ENCODE results near the gene ATG2B. TPM values are rescaled to one million over a fixed set of nuclear protein-coding genes. Genes with fewer than 3 reads are reported as not detected.

Gene ATG2B
- total and polyA plus RNA-seq, 2 donors (not counting 3 experiments of a cell fraction or from before 2014, with no cell fraction given), result 5.9 to 17.8 TPM

DNA sequence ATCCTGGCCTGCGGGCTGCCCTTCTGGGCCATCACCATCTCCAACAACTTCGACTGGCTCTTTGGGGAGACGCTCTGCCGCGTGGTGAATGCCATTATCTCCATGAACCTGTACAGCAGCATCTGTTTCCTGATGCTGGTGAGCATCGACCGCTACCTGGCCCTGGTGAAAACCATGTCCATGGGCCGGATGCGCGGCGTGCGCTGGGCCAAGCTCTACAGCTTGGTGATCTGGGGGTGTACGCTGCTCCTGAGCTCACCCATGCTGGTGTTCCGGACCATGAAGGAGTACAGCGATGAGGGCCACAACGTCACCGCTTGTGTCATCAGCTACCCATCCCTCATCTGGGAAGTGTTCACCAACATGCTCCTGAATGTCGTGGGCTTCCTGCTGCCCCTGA lies 122.5 kb downstream of the ATG2B start:
- FAIRE-seq (no peak), DNase-seq (ENCODE audit: low read depth, low spot score) (no peak)
- H4K20me1 ChIP-seq (replicated peaks; ENCODE audit: control insufficient read depth, extremely low read depth, insufficient read depth, low read length), result no peaks in the 10 kb centered on the region
- H3K36me3 ChIP-seq (ENCODE audit: control insufficient read depth in 2 of 2, extremely low read depth in 1 of 2, insufficient read depth in 2 of 2, low read length in 2 of 2), result no peaks in the 10 kb centered on the region
- TF ChIP-seq JUN (IDR thresholded peaks at IDR 0.05; ENCODE audit: borderline replicate concordance, insufficient read depth, insufficient read length, low read depth), result no peak
- no peak for TF ChIP-seq MYC (IDR thresholded peaks at IDR 0.05; ENCODE audit: low read depth, low read length)
- H3K4me3 ChIP-seq (replicated peaks in 1 of 3; ENCODE audit: insufficient read depth in 1 of 3, low read depth in 1 of 3, low read length in 3 of 3), result no peak overlapping the region
- no peaks in the 10 kb centered on the region for H3K4me1 ChIP-seq (ENCODE audit: control insufficient read depth, extremely low read depth, insufficient read depth, low read length)
- no peak overlapping the region for H3K9ac ChIP-seq (replicated peaks; ENCODE audit: extremely low read depth, insufficient read depth, low read length)
- POLR2A ChIA-PET, result no interaction called here
- dilution Hi-C loops (cut with MboI; ENCODE audit: extremely low pct_ligation_motif_present, low sequenced_read_pairs), result no loop called here
- H3K4me2 ChIP-seq (ENCODE audit: insufficient read depth, low read length), result no peak overlapping the region
- no TSS peak for BruUV-seq (replicated peaks)
- no peak overlapping the region for H2AFZ ChIP-seq (ENCODE audit: low read depth, low read length)
- H3K9me1 ChIP-seq (replicated peaks; ENCODE audit: control insufficient read depth, extremely low read depth, insufficient read depth, low read length), result no peaks in the 10 kb centered on the region
- CTCF ChIA-PET, result no interaction called here
- H3K9me3 ChIP-seq (replicated peaks; ENCODE audit: control insufficient read depth, insufficient read depth, low read length), result no peaks in the 10 kb centered on the region
- no peaks in the 10 kb centered on the region for H3K79me2 ChIP-seq (ENCODE audit: control insufficient read depth, insufficient read depth, low read length)
- no peak overlapping the region for H3K27ac ChIP-seq (ENCODE audit: insufficient read depth, low read depth, low read length)
- no peaks in the 10 kb centered on the region for H3K27me3 ChIP-seq (ENCODE audit: control insufficient read depth in 2 of 2, insufficient read depth in 2 of 2, low read length in 2 of 2)
- intact Hi-C loops (cut with micrococcal nuclease), result no loop called here

DNA sequence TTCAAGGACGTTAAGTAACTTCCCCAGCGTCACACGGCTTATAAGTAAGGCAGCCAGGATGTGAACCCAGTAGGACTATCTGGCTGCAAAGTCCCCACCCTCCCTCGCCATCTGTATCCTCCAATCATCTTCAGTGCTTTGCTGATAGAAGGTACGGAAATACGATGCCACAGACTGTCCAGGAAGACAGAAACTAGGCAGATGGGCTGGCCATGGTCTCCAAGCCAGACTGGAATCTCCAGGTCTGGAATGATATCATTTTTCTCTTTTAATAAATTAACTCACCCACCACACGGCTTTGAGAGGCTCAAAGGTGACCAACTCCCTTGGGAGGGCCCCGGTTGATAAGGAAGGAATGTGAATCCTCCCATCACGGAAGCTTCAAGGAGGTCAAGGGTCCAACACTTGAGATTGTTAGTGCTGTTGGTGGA lies 123.4 kb downstream of the ATG2B start:
- DNase-seq (ENCODE audit: low read depth, low spot score), result no peak
- no peaks in the 10 kb centered on the region for H3K9me3 ChIP-seq (replicated peaks; ENCODE audit: control insufficient read depth, insufficient read depth, low read length)
- no peak overlapping the region for H2AFZ ChIP-seq (ENCODE audit: low read depth, low read length)
- no peaks in the 10 kb centered on the region for H3K36me3 ChIP-seq (ENCODE audit: control insufficient read depth in 2 of 2, extremely low read depth in 1 of 2, insufficient read depth in 2 of 2, low read length in 2 of 2)
- no TSS peak for BruUV-seq (replicated peaks)
- H3K9ac ChIP-seq (replicated peaks; ENCODE audit: extremely low read depth, insufficient read depth, low read length), result no peak overlapping the region
- no peak overlapping the region for H3K4me2 ChIP-seq (ENCODE audit: insufficient read depth, low read length)
- no peaks in the 10 kb centered on the region for H3K9me1 ChIP-seq (replicated peaks; ENCODE audit: control insufficient read depth, extremely low read depth, insufficient read depth, low read length)
- TF ChIP-seq, protein P1, sequence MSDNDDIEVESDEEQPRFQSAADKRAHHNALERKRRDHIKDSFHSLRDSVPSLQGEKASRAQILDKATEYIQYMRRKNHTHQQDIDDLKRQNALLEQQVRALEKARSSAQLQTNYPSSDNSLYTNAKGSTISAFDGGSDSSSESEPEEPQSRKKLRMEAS (IDR thresholded peaks at IDR 0.05; ENCODE audit: insufficient read depth, insufficient read length), result no peak
- TF ChIP-seq MYC (IDR thresholded peaks at IDR 0.05; ENCODE audit: low read depth, low read length), result no peak
- TF ChIP-seq FOS (IDR thresholded peaks at IDR 0.05; ENCODE audit: borderline replicate concordance, insufficient read depth, low read length), result no peak
- no peak for TF ChIP-seq POLR2AphosphoS5 (IDR thresholded peaks at IDR 0.05; ENCODE audit: insufficient read depth, low read depth, low read length)
- TF ChIP-seq JUN (IDR thresholded peaks at IDR 0.05; ENCODE audit: borderline replicate concordance, insufficient read depth, insufficient read length, low read depth), result no peak
- TF ChIP-seq, protein P2, sequence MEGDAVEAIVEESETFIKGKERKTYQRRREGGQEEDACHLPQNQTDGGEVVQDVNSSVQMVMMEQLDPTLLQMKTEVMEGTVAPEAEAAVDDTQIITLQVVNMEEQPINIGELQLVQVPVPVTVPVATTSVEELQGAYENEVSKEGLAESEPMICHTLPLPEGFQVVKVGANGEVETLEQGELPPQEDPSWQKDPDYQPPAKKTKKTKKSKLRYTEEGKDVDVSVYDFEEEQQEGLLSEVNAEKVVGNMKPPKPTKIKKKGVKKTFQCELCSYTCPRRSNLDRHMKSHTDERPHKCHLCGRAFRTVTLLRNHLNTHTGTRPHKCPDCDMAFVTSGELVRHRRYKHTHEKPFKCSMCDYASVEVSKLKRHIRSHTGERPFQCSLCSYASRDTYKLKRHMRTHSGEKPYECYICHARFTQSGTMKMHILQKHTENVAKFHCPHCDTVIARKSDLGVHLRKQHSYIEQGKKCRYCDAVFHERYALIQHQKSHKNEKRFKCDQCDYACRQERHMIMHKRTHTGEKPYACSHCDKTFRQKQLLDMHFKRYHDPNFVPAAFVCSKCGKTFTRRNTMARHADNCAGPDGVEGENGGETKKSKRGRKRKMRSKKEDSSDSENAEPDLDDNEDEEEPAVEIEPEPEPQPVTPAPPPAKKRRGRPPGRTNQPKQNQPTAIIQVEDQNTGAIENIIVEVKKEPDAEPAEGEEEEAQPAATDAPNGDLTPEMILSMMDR (IDR thresholded peaks at IDR 0.05; ENCODE audit: extremely low read depth in 1 of 2, insufficient read depth in 1 of 2, low read depth in 1 of 2, low read length in 2 of 2), result no peak
- TF ChIP-seq EZH2 (IDR thresholded peaks at IDR 0.05; ENCODE audit: borderline replicate concordance, low read depth, low read length, severe bottlenecking), result no peak
- no peak for TF ChIP-seq GATA2 (IDR thresholded peaks at IDR 0.05; ENCODE audit: insufficient read depth, insufficient read length, low read depth, low read length)
- TF ChIP-seq POLR2A (IDR thresholded peaks at IDR 0.05; ENCODE audit: low read depth, low read length), result no peak
- no peak overlapping the region for H3K4me3 ChIP-seq (replicated peaks in 1 of 3; ENCODE audit: insufficient read depth in 1 of 3, low read depth in 1 of 3, low read length in 3 of 3)
- ChIA-PET POLR2A (no interaction called here), CTCF (no interaction called here)
- H3K27me3 ChIP-seq (ENCODE audit: control insufficient read depth in 2 of 2, insufficient read depth in 2 of 2, low read length in 2 of 2), result no peaks in the 10 kb centered on the region
- no peak for FAIRE-seq
- no peaks in the 10 kb centered on the region for H3K4me1 ChIP-seq (ENCODE audit: control insufficient read depth, extremely low read depth, insufficient read depth, low read length)
- dilution Hi-C loops (cut with MboI; ENCODE audit: extremely low pct_ligation_motif_present, low sequenced_read_pairs), result no loop called here
- no peaks in the 10 kb centered on the region for H3K79me2 ChIP-seq (ENCODE audit: control insufficient read depth, insufficient read depth, low read length)
- no peaks in the 10 kb centered on the region for H4K20me1 ChIP-seq (replicated peaks; ENCODE audit: control insufficient read depth, extremely low read depth, insufficient read depth, low read length)
- no peak overlapping the region for H3K27ac ChIP-seq (ENCODE audit: insufficient read depth, low read depth, low read length)
- intact Hi-C loops (cut with micrococcal nuclease), result no loop called here

Measured in endothelial cell of umbilical vein (primary cell).